ENCODE data around the gene STPG2. TPM values are rescaled to one million over a fixed set of nuclear protein-coding genes. Genes with fewer than 3 reads are reported as not detected.

STPG2 gene
- total and polyA plus RNA-seq, 2 donors (not counting 3 experiments of a cell fraction or from before 2014, with no cell fraction given) = not detected

GRCh38 chr4:97665553-97665952 is 477.7 kb downstream of the STPG2 start:
- intact Hi-C loops (cut with micrococcal nuclease) (no loop called here), dilution Hi-C loops (cut with MboI; ENCODE audit: extremely low pct_ligation_motif_present, low sequenced_read_pairs) (no loop called here)
- no peaks in the 10 kb centered on the region for H3K36me3 ChIP-seq (ENCODE audit: control insufficient read depth in 2 of 2, extremely low read depth in 1 of 2, insufficient read depth in 2 of 2, low read length in 2 of 2)
- H3K4me3 ChIP-seq (replicated peaks in 1 of 3; ENCODE audit: insufficient read depth in 1 of 3, low read depth in 1 of 3, low read length in 3 of 3) = no peak overlapping the region
- TF ChIP-seq FOS (IDR thresholded peaks at IDR 0.05; ENCODE audit: borderline replicate concordance, insufficient read depth, low read length) = no peak
- TF ChIP-seq GATA2 (IDR thresholded peaks at IDR 0.05; ENCODE audit: insufficient read depth, insufficient read length, low read depth, low read length) = no peak
- TF ChIP-seq POLR2AphosphoS5 (IDR thresholded peaks at IDR 0.05; ENCODE audit: insufficient read depth, low read depth, low read length) = no peak
- TF ChIP-seq MYC (IDR thresholded peaks at IDR 0.05; ENCODE audit: low read depth, low read length) = no peak
- TF ChIP-seq CTCF (IDR thresholded peaks at IDR 0.05; ENCODE audit: extremely low read depth in 1 of 2, insufficient read depth in 1 of 2, low read depth in 1 of 2, low read length in 2 of 2) = no peak
- no peak for TF ChIP-seq POLR2A (IDR thresholded peaks at IDR 0.05; ENCODE audit: low read depth, low read length)
- no peak for TF ChIP-seq EZH2 (IDR thresholded peaks at IDR 0.05; ENCODE audit: borderline replicate concordance, low read depth, low read length, severe bottlenecking)
- TF ChIP-seq JUN (IDR thresholded peaks at IDR 0.05; ENCODE audit: borderline replicate concordance, insufficient read depth, insufficient read length, low read depth) = no peak
- TF ChIP-seq, protein P1, sequence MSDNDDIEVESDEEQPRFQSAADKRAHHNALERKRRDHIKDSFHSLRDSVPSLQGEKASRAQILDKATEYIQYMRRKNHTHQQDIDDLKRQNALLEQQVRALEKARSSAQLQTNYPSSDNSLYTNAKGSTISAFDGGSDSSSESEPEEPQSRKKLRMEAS (IDR thresholded peaks at IDR 0.05; ENCODE audit: insufficient read depth, insufficient read length) = no peak
- H3K9ac ChIP-seq (replicated peaks; ENCODE audit: extremely low read depth, insufficient read depth, low read length) = no peak overlapping the region
- H3K4me1 ChIP-seq (ENCODE audit: control insufficient read depth, extremely low read depth, insufficient read depth, low read length) = no peaks in the 10 kb centered on the region
- no peak overlapping the region for H2AFZ ChIP-seq (ENCODE audit: low read depth, low read length)
- H3K27ac ChIP-seq (ENCODE audit: insufficient read depth, low read depth, low read length) = no peak overlapping the region
- no peaks in the 10 kb centered on the region for H4K20me1 ChIP-seq (replicated peaks; ENCODE audit: control insufficient read depth, extremely low read depth, insufficient read depth, low read length)
- FAIRE-seq = no peak
- H3K4me2 ChIP-seq (ENCODE audit: insufficient read depth, low read length) = no peak overlapping the region
- no peaks in the 10 kb centered on the region for H3K27me3 ChIP-seq (ENCODE audit: control insufficient read depth in 2 of 2, insufficient read depth in 2 of 2, low read length in 2 of 2)
- no peaks in the 10 kb centered on the region for H3K9me1 ChIP-seq (replicated peaks; ENCODE audit: control insufficient read depth, extremely low read depth, insufficient read depth, low read length)
- POLR2A ChIA-PET = no interaction called here
- no peak for DNase-seq (ENCODE audit: low read depth, low spot score)
- CTCF ChIA-PET = interaction anchor here (1.0 to 1.1 kb wide), 2 partner anchors 14 to 77 kb away, joined by 3 read pairs; no protein-coding TSS in a partner anchor
- BruUV-seq (replicated peaks) = no TSS peak
- H3K9me3 ChIP-seq (replicated peaks; ENCODE audit: control insufficient read depth, insufficient read depth, low read length) = no peaks in the 10 kb centered on the region
- H3K79me2 ChIP-seq (ENCODE audit: control insufficient read depth, insufficient read depth, low read length) = no peaks in the 10 kb centered on the region

All from endothelial cell of umbilical vein (primary cell).